ENCODE measurements around the gene NAB2.
A peak's percentile ranks its signal among the peaks of the same experiment; 100 is the strongest.
"Not testable (repeated sequence)": the region's sequence is repeated elsewhere in the genome, so short reads cannot be mapped to it uniquely, and the experiment has no call there.

Gene NAB2

DNA sequence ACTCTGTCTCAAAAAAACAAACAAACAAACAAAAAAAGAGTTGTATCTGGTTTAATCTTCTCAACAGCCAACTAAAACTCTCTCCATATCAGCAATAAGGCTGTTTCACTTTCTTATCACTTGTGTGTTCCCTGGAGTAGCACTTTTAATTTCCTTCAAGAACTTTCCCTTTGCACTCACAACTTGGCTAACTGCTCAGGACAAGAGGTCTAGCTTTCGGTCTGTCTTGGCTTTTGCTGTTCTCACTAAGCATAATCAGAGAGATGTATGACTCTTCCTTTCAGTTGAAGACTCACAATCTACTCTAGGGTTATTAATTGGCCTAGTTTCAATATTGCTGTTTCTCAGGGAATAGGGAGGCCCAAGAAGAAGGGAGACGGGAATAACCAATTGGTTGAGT lies 22.7 kb upstream of the NAB2 start:
- DNase-seq (ENCODE audit: low spot score): no peak

DNA sequence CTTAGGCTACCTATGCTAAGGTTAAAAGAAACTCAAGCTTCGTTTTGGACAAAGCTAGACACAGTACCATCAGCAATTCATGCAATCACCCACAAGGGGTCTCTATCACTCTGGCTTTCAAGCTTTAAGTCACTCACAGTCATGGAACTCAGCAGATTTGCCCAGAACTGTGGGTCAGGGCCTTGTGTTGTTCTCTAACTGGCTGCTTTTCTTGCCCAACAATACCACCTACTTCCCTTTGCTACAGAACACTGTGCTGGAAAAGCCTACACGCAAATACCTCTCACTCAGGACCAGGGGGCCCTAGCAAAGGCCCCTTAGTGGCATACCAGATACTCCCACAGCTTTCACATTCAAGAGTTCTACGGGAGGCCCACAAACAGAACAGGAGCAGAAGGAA lies 19.4 kb upstream of the NAB2 start:
- peak; percentile 52 for DNase-seq (ENCODE audit: low spot score)

DNA sequence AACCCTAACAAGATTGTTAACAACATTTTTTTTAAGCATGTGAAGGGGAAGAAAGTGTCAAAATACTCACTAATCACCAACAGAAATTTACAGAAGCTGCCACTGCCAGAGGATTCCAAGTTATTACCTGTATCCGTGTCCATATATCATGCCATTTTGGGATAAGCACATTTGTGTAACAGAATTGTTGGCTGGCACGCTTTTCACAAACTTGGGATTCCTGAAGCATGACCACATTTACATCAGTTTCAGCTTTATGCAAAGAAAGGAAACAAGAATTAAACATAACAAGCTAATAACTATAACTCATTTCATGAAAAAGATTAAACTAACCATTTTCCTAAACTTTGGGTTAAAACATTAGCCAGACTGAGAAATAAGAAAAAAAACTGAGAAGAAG lies 16.3 kb upstream of the NAB2 start:
- no peak for DNase-seq (ENCODE audit: low spot score)

- DNase-seq (ENCODE audit: low spot score): not testable (repeated sequence)
Observed at GRCh38 chr12:57073566-57074450, 15.1 kb upstream of the NAB2 start.

DNA sequence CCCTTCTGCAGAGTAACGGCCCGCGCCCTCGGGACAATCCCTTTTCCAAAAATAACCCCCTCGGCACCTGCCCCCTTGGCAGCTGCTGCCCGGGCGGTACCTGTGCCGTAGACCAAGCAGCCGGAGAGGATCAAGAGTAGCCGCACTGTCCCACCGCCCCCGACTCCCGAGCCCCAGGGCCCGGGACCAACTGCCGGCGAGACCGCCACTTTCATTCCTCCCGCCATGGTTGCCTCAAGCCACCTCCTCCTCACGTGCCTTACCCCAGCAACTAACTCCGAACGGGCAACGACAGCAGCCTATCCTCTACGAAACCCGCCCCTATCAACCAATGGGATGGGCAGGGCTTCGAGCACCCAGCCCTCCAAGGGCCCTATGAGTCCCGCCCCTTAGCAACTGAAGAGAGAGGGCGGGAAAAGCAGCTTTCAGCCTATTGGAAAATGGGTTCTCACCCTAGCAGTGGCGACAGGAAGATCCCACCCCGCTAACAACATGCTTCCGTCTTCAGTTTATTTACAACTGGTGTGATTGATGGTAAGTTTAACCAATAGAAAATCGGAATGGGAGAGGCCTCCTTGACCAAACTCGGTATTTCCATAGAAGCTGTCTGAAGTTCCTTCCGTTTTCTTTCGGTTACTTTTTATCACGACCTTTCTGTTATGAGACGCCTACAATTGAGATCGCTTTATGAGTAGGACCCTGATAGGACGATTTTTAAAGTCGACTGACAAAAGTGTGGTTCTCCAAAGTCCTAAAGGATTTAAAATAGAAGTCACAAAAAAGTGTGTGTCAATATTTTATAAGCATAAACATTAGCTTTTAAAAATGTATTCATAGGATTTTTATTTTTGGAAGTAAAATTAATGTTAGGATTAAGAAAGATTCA lies 10.2 kb upstream of the NAB2 start, which contains the start of gene NEMP1:
NEMP1 (minus strand) TSS at position 273 of the 886 bp plus-strand sequence; CDS start at position 227, 46 bp downstream.
- DNase-seq (ENCODE audit: low spot score): peak; percentile 98

- DNase-seq (ENCODE audit: low spot score): no peak
Observed at GRCh38 chr12:57079821-57080220, 9.1 kb upstream of the NAB2 start.

DNA sequence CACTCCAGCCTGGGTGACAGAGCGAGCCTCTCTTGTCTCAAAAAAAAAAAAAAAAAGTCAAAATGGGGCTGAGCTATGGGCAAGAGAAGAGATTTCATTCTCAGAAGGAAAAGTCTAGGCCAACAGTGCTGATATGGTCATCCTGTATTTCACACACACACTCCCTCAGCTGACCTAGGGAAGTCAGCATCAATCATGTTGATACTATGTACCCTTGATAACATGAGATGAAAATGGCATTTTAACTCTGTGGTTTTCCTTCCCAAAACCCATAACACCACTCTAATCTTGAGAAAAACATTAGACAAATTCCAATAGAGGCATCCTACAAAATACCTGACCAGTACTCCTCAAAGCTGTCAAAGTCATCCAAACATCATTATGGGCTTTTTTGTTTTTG lies 8.1 kb upstream of the NAB2 start:
- no peak for DNase-seq (ENCODE audit: low spot score)

DNA sequence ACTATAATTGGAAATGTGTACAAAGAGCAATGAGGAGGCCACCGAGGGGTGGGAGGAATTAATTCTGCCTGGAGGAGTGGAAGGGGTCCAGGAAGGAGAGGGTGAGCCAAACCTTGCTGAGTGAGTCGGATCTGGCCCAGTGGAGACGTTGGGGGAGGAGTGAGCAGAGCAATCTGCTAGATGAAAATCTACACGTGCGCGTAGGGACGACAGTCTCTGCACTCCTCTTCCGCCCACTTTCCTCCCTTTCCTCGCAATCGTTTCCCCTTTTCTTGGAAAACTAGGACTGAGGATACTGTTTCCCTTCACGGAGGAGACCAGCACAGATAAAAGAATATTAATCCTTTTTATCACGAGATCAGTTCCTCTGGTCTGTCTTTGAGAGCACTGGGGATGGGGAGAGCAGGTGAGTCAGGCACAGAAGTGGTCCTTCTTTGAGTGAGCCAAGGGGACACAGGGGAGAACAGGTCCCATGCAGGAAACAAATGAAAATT lies 2.9 kb upstream of the NAB2 start:
- DNase-seq (ENCODE audit: low spot score): peak; percentile 2

GRCh38 chr12:57086493-57087009 lies 2.4 kb upstream of the NAB2 start:
- peak; percentile 63 for DNase-seq (ENCODE audit: low spot score)

DNA sequence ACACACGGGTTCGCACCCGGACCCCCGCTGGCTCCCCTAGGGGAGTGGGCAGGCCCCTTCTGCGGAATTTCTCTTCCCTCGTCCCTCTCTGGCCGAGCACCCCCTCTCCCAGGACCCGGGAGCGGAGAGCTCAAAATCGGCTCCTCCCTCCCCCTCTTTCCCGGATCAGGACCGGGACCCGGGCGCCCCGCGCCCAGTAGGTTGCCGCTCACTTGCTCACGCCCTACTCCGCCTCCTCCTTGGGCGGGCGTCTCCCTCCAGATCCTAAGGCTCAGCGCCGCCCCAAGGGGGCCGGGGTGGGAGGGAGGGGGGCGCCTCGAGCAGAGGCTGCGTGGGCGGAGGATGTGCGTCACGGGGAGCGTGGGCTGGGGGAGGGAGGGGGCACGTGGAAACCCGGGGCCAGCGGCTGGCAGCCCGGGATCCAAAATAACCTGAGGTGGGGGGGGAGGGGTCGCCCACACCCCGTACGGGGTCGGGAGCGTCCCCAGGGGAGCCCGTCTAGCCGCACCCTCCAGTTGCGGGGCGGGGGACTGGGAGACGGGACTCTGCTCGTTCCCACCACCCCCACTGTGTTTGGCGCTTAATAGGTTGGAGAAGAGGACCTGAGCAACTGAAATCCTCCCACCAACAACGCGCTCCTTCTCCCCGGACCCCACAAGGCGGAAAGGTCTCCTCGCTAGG lies 1.8 kb upstream of the NAB2 start:
- DNase-seq (ENCODE audit: low spot score): peak; percentile 84

DNA sequence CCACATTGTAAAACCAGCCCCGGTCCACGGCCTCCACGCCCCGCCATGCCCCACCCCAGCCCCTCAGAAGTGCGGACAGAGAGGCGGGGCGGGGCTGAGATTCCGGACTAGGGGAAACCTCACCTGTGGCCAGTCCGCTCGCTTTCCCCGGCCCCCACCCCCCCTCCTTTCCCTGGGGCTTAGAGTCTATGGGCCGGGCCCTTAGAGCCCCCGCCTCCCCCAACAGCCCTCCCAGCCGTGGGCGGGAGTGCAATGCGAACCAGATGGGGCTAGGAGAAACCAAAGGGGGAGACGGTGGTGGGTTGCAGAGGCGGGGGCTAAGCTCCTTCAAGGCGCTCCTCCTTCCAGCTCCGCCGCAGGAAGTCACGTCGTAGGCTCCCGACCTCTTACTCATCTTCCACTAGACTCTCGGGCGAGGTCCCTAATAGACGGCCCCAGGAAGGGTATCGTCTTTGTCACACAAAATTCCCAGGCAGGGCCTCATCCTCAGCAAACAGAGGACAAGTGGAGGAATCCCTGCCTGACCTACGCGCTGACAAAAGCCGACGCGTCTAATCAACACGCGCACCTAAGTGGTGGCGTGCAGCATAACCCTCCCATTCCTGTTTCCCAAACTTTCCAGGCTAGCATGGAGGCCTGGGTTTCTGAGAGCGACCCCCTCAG lies 1.1 kb upstream of the NAB2 start:
- DNase-seq (ENCODE audit: low spot score): peak; percentile 74

DNA sequence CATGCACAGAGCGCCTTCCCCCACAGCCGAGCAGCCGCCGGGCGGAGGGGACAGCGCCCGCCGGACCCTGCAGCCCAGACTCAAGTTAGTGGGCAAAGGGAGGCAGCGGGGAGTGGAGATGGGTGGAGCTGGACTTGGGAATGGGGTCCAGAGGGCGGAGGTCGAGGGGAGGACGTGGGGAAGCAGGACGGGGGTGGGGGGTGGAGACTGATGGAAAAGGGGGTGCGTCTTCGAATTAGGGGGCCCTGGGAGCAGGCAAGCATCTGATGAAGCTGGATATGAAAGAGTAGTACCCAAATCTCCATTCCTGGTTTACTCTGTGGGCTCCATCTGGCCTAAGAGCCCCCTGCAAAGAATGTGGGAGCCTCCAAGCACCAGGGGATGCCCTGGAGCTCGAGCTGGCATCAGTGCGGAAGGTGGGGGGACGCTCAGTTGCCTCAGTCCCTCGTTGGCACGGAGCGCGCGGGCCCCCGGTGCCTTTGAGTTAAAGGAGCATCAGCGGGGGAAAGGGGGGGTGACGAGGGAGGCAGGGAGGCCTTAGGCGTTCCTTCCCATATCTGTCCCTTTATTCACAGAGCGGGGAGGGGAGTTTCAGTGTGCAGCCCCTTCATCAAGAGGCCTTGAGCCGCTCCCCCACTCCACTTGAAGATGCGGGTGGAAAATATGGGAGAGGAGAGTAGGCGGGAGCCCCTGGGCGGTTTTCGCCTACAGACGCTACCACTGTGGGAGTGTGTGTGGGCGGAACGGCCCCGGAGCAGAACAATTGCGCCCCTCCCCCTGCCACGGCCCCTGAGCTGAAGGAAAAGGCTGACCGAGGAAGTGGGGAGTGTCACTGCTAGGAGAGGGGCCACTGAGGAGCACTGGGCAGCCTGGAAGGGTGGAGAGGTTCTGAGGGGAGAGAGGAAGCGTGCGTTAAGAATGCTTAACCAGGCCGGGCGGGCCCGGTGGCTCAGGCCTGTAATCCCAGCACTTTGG lies 644 bp downstream of the NAB2 start:
- peak; percentile 50 for DNase-seq (ENCODE audit: low spot score)

DNA sequence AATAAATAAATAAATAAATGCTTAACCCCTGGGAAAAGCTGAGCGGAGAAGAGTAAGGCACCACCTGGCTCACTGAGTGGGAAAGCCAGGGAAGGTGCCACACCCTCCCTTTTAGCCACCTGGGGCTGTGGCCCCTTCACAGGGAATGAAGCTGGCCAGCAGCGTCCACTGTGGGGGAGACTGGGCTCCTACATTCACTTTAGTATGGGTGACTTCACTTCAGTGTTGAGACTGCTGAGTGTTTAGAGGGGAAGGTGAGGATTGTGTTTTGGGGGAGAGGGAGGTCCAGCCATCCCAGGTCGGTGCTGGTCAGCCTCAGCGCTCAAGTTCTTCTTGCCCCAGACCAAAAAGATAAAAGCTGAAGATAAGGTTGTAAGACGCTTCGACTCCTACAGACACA lies 1.6 kb downstream of the NAB2 start:
- DNase-seq (ENCODE audit: low spot score): no peak

- no peak for DNase-seq (ENCODE audit: low spot score)
Observed at GRCh38 chr12:57090924-57091637, 2.2 kb downstream of the NAB2 start.

- peak; percentile 1 for DNase-seq (ENCODE audit: low spot score)
Observed at GRCh38 chr12:57091638-57092528, 3.0 kb downstream of the NAB2 start.

GRCh38 chr12:57092529-57092862 lies 3.6 kb downstream of the NAB2 start:
- peak; percentile 2 for DNase-seq (ENCODE audit: low spot score)

DNA sequence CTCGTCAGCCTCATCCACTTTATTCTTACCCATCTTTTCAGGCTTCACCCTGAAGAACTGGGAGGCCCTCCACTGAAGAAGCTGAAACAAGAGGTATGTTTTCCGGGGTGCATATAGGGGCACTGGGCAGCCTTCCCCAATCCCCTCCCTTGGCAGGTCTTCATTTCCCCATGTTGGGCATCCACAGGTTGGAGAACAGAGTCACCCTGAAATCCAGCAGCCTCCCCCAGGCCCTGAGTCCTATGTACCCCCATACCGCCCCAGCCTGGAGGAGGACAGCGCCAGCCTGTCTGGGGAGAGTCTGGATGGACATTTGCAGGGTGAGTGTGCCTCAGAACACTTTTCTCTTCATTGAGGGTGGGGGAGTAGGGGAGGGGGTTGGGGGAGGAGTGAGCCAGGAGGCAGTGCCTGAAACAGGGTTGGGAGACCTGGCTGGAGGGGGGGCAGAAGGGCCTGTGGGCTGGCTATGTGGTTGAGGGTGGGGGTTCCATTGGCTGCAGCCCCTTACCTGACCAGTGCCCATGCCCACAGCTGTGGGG lies 4.0 kb downstream of the NAB2 start:
- DNase-seq (ENCODE audit: low spot score): no peak

Measured in germinal center (tissue), 1 donor.